NCI-H82 treated with DMSO at 0.1 percent for 48 hours (cell line): ENCODE results near the gene UCN.
"Not testable (repeated sequence)": the region's sequence is repeated elsewhere in the genome, so short reads cannot be mapped to it uniquely, and the experiment has no call there.

Experiments used
- DNase-seq: peaks from one replicate; lab custom pipeline; 2025; ENCODE audit not compliant: unreplicated experiment; lab: John Stamatoyannopoulos, UW

Gene UCN

DNA sequence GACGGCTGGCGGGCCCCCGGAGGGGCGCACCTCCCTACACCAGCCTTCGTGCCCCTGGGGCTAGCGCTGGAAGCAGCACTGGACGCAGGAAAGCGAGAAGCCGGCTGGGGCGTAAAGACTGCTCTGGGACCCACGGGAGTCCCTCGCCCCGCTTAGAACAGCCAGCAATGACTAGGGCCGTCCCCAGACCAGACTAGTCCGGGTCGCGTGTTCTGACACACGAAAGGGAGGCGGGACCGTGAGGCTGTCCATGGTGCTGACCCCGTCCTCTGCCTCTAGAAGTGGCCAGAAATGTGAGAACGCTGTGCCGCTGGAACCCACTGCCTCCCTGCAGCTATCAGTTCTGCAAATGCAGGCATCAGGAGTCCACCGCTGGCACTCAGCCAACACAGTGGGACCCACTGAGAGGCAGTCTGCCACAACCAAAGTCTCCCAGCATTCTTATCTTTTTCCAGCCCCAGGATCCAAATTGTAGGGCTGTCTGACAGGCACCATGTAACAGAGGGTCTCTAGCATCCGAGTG, at the start of gene UCN:
TSS of gene UCN (minus strand) at position 87 of the 523 bp plus-strand sequence. CDS start 550 bp downstream, outside the sequence.
- DNase-seq: no peak

GRCh38 chr2:27356382-27357181, 48.3 kb upstream of the UCN start, which contains the start of gene GTF3C2:
TSS of gene GTF3C2 (minus strand) at chr2:27356764. CDS start at chr2:27343554, 13,210 bp downstream.
- peak; percentile 94 for DNase-seq

DNA sequence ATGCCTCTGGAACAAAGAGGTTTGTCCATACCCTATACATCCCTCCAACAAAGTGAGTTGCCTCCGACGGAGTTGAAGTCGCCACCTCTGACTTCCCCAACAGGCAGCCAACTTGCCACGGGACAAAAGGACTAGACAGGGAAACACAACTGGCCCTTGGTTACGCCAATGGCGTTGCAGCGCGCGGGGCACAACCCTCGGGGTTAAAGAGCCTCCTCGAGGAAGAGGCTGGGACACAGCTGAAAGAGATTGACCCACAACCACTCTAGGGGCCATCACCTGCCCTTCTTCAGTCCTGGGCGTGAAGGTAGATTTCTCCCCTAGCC, 47.8 kb upstream of the UCN start:
- DNase-seq: peak; percentile 26

GRCh38 chr2:27354597-27354927, 46.3 kb upstream of the UCN start:
- DNase-seq: no peak

DNA sequence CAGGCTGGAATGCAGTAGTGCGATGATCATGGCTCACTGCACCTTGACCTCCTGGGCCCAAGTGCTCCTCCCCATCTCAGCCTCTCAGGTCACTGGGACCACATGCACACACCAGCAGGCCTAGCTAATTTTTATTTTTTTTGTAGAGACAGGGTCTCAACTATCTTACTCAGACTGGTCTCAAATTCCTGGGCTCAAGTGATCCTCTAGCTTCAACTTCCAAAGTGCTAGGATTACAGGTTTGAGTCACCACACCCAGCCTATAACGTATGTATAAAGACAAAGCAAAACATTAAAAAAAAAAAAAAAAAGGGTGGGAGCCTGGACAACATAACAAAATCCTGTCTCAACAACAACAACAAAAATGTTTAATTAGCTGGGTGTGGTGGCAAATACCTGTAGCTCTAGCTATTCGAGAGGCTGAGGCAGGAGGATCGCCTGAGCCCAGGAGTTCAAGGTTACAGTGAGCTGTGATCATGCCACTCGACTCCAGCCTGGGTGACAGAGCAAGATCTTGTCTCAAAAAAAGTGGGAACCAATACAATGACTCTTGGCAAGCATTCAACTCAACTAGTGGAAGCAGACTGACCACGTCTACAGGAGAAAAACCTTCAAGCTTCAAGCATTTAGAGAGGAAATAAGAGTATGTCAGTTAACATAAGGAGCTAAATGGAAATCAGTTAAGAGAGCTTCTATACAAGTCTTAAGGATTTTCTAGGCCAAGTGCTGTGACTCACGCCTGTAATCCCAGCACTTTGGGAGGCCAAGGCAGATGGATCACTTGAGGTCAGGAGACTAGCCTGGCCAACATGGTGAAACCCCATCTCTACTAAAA, 45.7 kb upstream of the UCN start:
- peak; percentile 25 for DNase-seq

DNA sequence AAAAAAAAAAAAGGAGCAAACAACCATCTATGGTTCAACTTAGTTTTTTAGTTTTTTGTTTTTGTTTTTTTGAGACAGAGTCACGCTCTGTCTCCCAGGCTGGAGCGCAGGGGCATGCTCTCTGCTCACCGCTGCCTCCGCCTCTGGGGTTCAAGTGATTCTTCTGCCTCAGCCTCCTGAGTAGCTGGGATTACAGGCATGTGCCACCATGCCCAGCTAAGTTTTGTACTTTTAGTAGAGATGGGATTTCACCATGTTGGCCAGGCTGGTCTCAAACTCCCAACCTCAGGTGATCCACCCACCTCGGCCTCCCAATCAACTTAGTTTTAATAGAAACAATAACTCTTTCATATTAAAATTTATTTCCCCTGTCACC, 45.1 kb upstream of the UCN start:
- DNase-seq: not testable (repeated sequence)

DNA sequence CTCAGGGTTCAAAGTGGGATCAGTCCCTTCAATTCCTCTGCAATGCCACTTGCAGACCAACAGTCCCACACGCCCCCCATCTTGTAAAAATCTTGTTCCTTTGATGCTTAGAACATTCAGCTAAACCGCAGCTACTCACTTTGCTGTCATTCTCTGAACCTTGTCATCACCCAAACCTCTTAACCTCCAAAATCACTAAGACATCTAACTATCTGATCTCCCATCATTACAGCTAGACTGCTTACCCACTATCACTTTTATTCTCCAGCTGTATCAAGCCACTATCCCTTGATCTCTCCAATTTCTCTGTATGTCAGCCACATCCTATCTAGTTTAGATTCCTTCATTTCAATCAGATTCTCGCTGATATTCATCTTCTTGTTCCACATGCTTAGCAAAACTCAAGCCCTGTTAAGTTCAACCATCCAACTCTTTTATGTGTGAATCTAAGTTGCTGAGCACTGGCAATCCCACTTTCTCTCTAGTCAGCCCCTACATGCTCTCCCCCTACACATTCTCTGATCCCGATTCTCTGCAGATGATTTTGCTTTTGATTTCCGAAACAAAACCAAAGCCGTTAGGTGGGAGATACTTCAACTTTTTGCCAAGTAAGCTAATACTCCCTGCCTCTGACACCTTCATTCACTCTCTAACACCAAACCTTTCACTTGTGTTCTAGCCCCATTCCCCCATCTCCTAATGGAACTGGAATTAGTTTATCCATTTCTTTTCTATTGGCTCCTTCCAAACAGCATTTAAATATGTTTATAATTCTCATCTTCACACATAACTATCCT, 43.8 kb upstream of the UCN start:
- DNase-seq: no peak

GRCh38 chr2:27350106-27350693, 42.0 kb upstream of the UCN start:
- DNase-seq: no peak

GRCh38 chr2:27347641-27348040, 39.4 kb upstream of the UCN start:
- DNase-seq: no peak

DNA sequence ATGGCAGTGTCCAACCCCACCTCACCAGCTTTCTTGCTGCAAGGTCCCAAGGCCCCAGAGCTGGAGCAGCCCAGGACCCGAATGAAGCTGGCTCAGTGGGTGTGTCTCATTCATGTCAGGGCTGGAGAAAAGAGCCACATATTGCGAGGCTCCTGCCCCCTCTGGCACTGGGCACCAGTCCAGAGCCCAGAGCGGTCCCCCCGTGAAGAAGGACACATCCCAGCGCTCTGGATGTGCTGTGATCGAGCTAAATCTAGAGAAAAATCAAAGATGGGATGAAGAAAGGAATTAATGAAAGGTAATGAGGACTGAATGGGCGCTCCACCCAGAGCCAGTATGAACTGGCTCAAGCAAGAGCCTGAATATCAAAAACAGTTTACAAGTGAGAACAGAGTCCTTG, 27.9 kb upstream of the UCN start:
- no peak for DNase-seq

DNA sequence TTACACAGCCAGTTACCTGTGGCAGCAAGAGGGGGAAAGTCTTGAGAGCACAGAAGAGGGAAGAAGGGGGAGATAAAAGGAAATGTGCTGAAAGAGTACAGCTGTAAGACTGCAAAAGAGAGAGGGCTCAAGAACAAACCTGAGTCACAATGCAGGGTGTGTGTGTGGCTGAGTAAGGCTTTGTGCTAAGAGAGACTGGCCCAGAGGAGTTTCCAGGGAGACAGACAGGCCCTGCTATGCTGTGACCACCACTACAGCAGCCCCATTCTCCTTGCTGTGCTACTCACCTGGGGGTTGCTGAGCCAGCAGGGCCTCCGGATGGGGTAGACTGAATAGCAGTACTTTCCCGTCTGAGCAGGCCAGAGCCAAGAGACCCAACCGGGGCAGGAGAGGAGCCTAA, 27.1 kb upstream of the UCN start:
- DNase-seq: no peak

DNA sequence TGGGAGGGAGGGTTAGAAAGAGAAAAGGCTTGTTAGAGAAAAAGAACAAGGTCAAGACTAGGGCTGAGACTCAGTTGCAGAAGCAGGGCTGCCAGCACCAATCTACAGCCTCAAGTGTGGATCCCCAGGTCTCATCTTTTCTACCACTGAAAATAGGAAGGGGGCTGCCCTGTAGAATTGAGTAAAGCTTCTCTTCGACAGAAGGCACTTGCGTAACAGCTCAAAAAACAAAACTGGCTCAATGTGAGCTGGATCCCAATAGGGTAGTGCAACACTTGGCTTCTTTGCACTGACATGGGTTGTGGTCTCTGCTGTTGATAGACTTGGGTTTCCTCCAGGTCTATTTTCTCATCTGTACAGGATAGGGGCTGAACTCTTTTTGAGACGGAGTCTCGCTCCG, 16.5 kb upstream of the UCN start:
- no peak for DNase-seq

- DNase-seq: no peak
Measured at GRCh38 chr2:27323596-27324285, 15.5 kb upstream of the UCN start.

- DNase-seq: peak; percentile 66
Measured at GRCh38 chr2:27322766-27323595, 14.7 kb upstream of the UCN start, which contains the start of gene MPV17. TSS of gene MPV17 (minus strand) at chr2:27323097. CDS start at chr2:27322517, 580 bp downstream.

DNA sequence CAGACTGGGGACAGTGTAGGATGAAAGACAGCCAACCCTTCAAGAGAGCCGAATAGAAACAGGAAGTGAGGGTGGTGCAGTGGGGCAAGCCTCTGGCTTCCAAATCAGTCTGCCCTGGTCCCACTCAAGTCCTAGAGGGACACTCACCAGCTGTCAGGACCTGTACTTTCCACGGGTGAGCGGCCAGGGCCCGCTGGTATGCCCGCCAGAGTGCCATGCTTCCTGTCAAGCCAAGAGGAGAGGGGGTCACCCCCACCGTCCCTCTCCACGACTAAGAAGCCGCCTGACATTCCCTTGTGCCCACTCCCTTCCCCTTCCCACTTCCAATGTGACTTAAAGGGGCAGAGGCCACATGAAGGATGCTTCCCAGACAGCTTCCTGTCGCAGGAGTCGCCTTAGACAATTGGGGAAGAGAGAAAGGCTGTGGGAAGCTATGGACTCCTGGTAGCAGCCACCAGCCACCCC, 14.1 kb upstream of the UCN start:
- no peak for DNase-seq

DNA sequence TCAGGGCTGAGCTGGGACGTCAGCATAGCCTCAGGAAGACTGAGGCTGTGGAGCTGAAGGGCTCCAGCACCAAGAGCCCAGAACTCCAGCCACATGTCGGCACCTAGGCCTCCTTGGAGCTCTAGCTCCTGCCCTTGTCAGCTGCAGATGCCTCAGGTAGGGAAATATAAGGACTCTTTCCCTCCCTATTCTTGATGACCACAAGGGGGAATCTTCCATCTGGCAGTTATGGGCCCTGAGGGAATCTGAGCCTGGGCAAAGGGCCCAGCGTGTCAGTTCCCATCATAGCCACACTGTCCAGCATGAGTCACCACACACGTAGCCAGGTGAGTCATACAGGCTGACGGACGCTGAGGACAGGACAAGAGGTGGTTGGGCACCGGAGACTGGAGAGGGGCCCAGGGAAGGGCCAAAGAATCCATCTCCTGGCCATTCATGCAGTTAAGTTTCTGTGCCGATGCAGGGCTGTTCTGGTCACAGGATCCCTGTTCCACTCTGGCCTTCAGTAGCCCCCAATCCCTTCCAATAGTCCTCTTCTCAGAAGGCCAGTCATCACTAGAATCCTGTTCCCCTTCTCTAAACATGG, 12.8 kb upstream of the UCN start:
- no peak for DNase-seq

GRCh38 chr2:27319839-27320238, 11.6 kb upstream of the UCN start:
- not testable (repeated sequence) for DNase-seq

- DNase-seq: no peak
Measured at GRCh38 chr2:27316655-27317412, 8.6 kb upstream of the UCN start.
